IMR-90 (cell line): ENCODE measurements around the gene PSORS1C2. TPM values are rescaled to one million over a fixed set of nuclear protein-coding genes. Genes with fewer than 3 reads are reported as not detected.

Experiments
- ATAC-seq: fragments of 200-7000 bp; cut with Tn5 transposase; 2 replicates; pipeline ENCODE4 v1.9.1; 2020; ENCODE audit warnings: low read depth, mild to moderate bottlenecking, moderate library complexity
- BruUV-seq: library from RNA; stranded (reverse); fragments of 400-500 nt; replicated peaks from 2 replicates; lab custom pipeline; 2021; lab: Mats Ljungman, UMichigan
- CTCF ChIA-PET: fragments of 300-600 bp; formaldehyde crosslinking; extraction: SDS; loops from one replicate; lab custom pipeline; 2021; ENCODE audit warnings: antibody characterized with exemption; lab: Yijun Ruan, JAX
- POLR2A ChIA-PET: fragments of 300-600 bp; sonication (Branson Sonifier 250); formaldehyde crosslinking; loops from one replicate; lab custom pipeline; 2022; ENCODE audit warnings: antibody characterized with exemption; ENCODE audit not compliant: unreplicated experiment; lab: Charles Lee
- DNase-seq: peaks from one replicate; pipeline ENCODE4 v3.0.0; 2013
- H2AFZ ChIP-seq: replicated peaks from 2 replicates; pipeline ENCODE3; 2013; ENCODE audit warnings: low read length, mild to moderate bottlenecking; ENCODE audit not compliant: poor library complexity
- H2AK5ac ChIP-seq: 2 replicates; pipeline ENCODE4 v1.6.1; 2013; ENCODE audit warnings: low read depth, low read length, inconsistent platforms
- H2AK9ac ChIP-seq: replicated peaks from 2 replicates; pipeline ENCODE3; 2013; ENCODE audit warnings: mild to moderate bottlenecking, low read depth, low read length, moderate library complexity; ENCODE audit not compliant: poor library complexity
- H2BK120ac ChIP-seq: 2 replicates; pipeline ENCODE4 v1.6.1; 2013; ENCODE audit warnings: low read depth, low read length, inconsistent platforms
- H2BK15ac ChIP-seq: 3 replicates; pipeline ENCODE4 v1.6.1; 2013; ENCODE audit warnings: low read depth, low read length, inconsistent platforms
- H2BK20ac ChIP-seq: 2 replicates; pipeline ENCODE4 v1.6.1; 2013; ENCODE audit warnings: low read depth, mild to moderate bottlenecking, inconsistent platforms, low read length, moderate library complexity
- H2BK5ac ChIP-seq: 2 replicates; pipeline ENCODE4 v1.6.1; 2013; ENCODE audit warnings: mild to moderate bottlenecking, low read depth, low read length, inconsistent platforms; ENCODE audit not compliant: poor library complexity, severe bottlenecking
- H3K14ac ChIP-seq: replicated peaks from 2 replicates; pipeline ENCODE4 v1.6.1; 2013; ENCODE audit warnings: low read depth, low read length, inconsistent platforms
- H3K18ac ChIP-seq: 2 replicates; pipeline ENCODE4 v1.6.1; 2013; ENCODE audit warnings: low read depth, low read length, control low read depth
- H3K23ac ChIP-seq: 2 replicates; pipeline ENCODE4 v1.6.1; 2013; ENCODE audit warnings: low read depth, low read length, inconsistent platforms
- H3K27ac ChIP-seq: 2 replicates; pipeline ENCODE4 v1.5.1; 2013; ENCODE audit warnings: mild to moderate bottlenecking, control low read depth, low read length; ENCODE audit not compliant: insufficient read depth
- H3K27me3 ChIP-seq: 2 replicates; pipeline ENCODE4 v1.6.1; 2013; ENCODE audit warnings: low read length; ENCODE audit not compliant: control insufficient read depth, insufficient read depth
- H3K36me3 ChIP-seq: 2 replicates; pipeline ENCODE4 v1.6.1; 2013; ENCODE audit warnings: low read length, mixed read lengths; ENCODE audit not compliant: control insufficient read depth, insufficient read depth
- H3K4ac ChIP-seq: 2 replicates; pipeline ENCODE4 v1.6.1; 2013; ENCODE audit warnings: low read depth, low read length, inconsistent platforms
- H3K4me1 ChIP-seq: 2 replicates; pipeline ENCODE4 v1.6.1; 2013; ENCODE audit warnings: low read length, mixed read lengths; ENCODE audit not compliant: control insufficient read depth, insufficient read depth
- H3K4me2 ChIP-seq: 2 replicates; pipeline ENCODE4 v1.6.1; 2013; ENCODE audit warnings: low read depth, mild to moderate bottlenecking, control low read depth, low read length, moderate library complexity
- H3K4me3 ChIP-seq: 2 replicates; pipeline ENCODE4 v1.5.1; 2013; ENCODE audit warnings: low read depth, mild to moderate bottlenecking, control low read depth, low read length, moderate library complexity; ENCODE audit not compliant: insufficient read depth
- H3K56ac ChIP-seq: 2 replicates; pipeline ENCODE4 v1.6.1; 2013; ENCODE audit warnings: low read length, inconsistent platforms; ENCODE audit not compliant: insufficient read depth; ENCODE audit errors: extremely low read depth
- H3K79me1 ChIP-seq, 2 experiments: 2 replicates each; pipeline ENCODE4 v1.6.1; 2013; ENCODE audit warnings: low read length in 2 of 2, inconsistent platforms in 1 of 2, low read depth in 1 of 2
- H3K9ac ChIP-seq: 2 replicates; pipeline ENCODE4 v1.6.1; 2013; ENCODE audit warnings: low read depth, low read length, control low read depth
- H3K9me1 ChIP-seq: 2 replicates; pipeline ENCODE4 v1.6.1; 2013; ENCODE audit warnings: low read length, inconsistent platforms; ENCODE audit not compliant: insufficient read depth
- H3K9me3 ChIP-seq: 2 replicates; pipeline ENCODE4 v1.6.1; 2013; ENCODE audit warnings: low read length; ENCODE audit not compliant: control insufficient read depth, insufficient read depth
- H4K20me1 ChIP-seq: 2 replicates; pipeline ENCODE4 v1.6.1; 2013; ENCODE audit warnings: low read length, inconsistent platforms; ENCODE audit not compliant: insufficient read depth
- H4K5ac ChIP-seq: 2 replicates; pipeline ENCODE4 v1.6.1; 2013; ENCODE audit warnings: mild to moderate bottlenecking, low read depth, low read length, control low read depth
- H4K8ac ChIP-seq, 2 experiments: 2 replicates each; pipeline ENCODE4 v1.6.1; 2013; ENCODE audit warnings: low read depth in 2 of 2, low read length in 2 of 2, control low read depth in 1 of 2, inconsistent platforms in 1 of 2
- H4K91ac ChIP-seq: 2 replicates; pipeline ENCODE4 v1.6.1; 2013; ENCODE audit warnings: low read depth, low read length, inconsistent platforms; ENCODE audit not compliant: insufficient read depth
- BHLHE40 ChIP-seq: fragments of 150-350 bp; IDR thresholded peaks from 2 replicates; pipeline ENCODE4 v1.6.1; 2016; ENCODE audit warnings: mild to moderate bottlenecking, low read depth, low read length
- MAFK ChIP-seq: IDR thresholded peaks from 2 replicates; pipeline ENCODE4 v1.6.1; 2012; ENCODE audit warnings: low read depth, low read length, improper control_type of control experiment
- POLR2A ChIP-seq: IDR thresholded peaks from 2 replicates; pipeline ENCODE4 v1.6.1; 2012; ENCODE audit warnings: mild to moderate bottlenecking, low read depth, low read length
- RAD21 ChIP-seq: IDR thresholded peaks from 2 replicates; pipeline ENCODE4 v1.6.1; 2012; ENCODE audit warnings: low read length, improper control_type of control experiment
- WGBS, 2 experiments: methylation state at CpG; one replicate each; pipeline versions ENCODE4 v1.1.5 to v1.1.7; 2013; ENCODE audit warnings: missing lambda C conversion rate in 2 of 2; ENCODE audit not compliant: insufficient read length in 1 of 2; ENCODE audit errors: extremely low coverage in 2 of 2; 5-methylcytosine and 5-hydroxymethylcytosine counted together
- dilution Hi-C: fragments of 300-500 bp; cut with HindIII; formaldehyde crosslinking; loops from one replicate; pipeline ENCODE4 v1.14.3; 2018; ENCODE audit warnings: low sequenced_read_pairs; ENCODE audit not compliant: unreplicated experiment
- in situ Hi-C: fragments of 300-500 bp; cut with MboI; formaldehyde crosslinking; loops from 3 replicates; pipeline ENCODE4 v1.14.3; 2019; ENCODE audit warnings: low sequenced_read_pairs, inconsistent platforms, mixed read lengths
- intact Hi-C: fragments of 100-400 bp; cut with micrococcal nuclease; formaldehyde crosslinking; loops from 2 replicates; pipeline ENCODE4 v1.10.0; 2022
- polyA plus RNA-seq, 3 experiments: library from polyadenylated mRNA; depleted of rRNA; stranded (reverse); fragments of >200 nt; gene quantifications; 2 replicates each; pipeline ENCODE4 v1.2.3, GENCODE V29; 2012; ENCODE audit warnings: low replicate concordance in 1 of 3
- total RNA-seq: library from RNA; depleted of rRNA; stranded (reverse); fragments of >200 nt; gene quantifications from 2 replicates; pipeline ENCODE4 v1.2.3, GENCODE V29; 2012
- TF ChIP-seq, protein P1 (sequence below): conservative IDR thresholded peaks from 2 replicates; pipeline ENCODE4 v1.5.1; 2012; ENCODE audit warnings: mild to moderate bottlenecking, low read depth, low read length, improper control_type of control experiment
- TF ChIP-seq, protein P2 (sequence below): fragments of 150-350 bp; IDR thresholded peaks from 2 replicates; pipeline ENCODE4 v1.6.1; 2017; ENCODE audit warnings: mild to moderate bottlenecking, antibody characterized with exemption, low read length, low read depth

Gene PSORS1C2
- total and polyA plus RNA-seq, 2 of the 4 experiments (the other 2 are of a cell fraction) = not detected

DNA sequence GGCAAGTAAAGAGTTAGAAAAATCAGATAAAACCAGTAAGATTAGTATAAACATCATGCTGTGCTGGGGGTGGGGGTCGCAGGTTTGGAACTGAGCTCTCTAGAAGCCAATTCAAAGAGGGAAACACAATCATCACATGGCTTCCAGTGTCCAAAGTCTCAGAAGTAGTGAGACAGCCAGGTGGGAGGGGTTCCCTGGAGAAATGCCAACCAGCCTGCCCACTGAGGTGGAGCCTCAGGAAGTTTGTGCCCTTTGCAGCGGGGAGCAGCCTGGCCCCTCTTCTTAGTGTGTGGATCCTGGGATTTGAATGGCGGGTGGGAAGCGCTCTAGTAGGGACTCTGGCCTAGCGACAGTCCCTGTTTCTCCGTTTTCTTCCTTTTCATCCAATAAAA, 47.9 kb downstream of the PSORS1C2 start:
- no TSS peak for BruUV-seq
- no peak for DNase-seq
- Histone ChIP-seq H3K56ac (no peak overlapping the region), H3K4ac (no peak overlapping the region), H4K5ac (no peak overlapping the region), H4K20me1 (0 out of 2 replicates have a peak, but pooled peaks cover 3% of the 10 kb centered on the region), H3K18ac (no peak overlapping the region), H4K8ac (no peak overlapping the region), H3K79me1 (no peaks in the 10 kb centered on the region), H2AK9ac (no peak overlapping the region), H3K36me3 (no peaks in the 10 kb centered on the region), H3K27ac (no peak overlapping the region), H2BK15ac (no peak overlapping the region), H3K4me1 (peaks cover 5% of the 10 kb centered on the region), H3K4me3 (no peak overlapping the region), H3K23ac (no peak overlapping the region), H4K91ac (no peak overlapping the region), H3K9ac (no peak overlapping the region), H3K9me1 (no peaks in the 10 kb centered on the region), H3K14ac (no peak overlapping the region), H3K27me3 (no peaks in the 10 kb centered on the region; the same call in none of the 2 replicates), H3K4me2 (no peak overlapping the region), H2AFZ (no peak overlapping the region), H2BK5ac (no peak overlapping the region), H3K9me3 (peaks cover 2% of the 10 kb centered on the region; the same call in 1 of the 2 replicates), H2AK5ac (no peak overlapping the region), H2BK20ac (no peak overlapping the region), H2BK120ac (no peak overlapping the region)
- intact Hi-C loops = no loop called here
- ChIA-PET POLR2A (no interaction called here), CTCF (no interaction called here)
- TF ChIP-seq RAD21 (no peak), BHLHE40 (no peak), MAFK (no peak), POLR2A (no peak)
- TF ChIP-seq, protein P1, sequence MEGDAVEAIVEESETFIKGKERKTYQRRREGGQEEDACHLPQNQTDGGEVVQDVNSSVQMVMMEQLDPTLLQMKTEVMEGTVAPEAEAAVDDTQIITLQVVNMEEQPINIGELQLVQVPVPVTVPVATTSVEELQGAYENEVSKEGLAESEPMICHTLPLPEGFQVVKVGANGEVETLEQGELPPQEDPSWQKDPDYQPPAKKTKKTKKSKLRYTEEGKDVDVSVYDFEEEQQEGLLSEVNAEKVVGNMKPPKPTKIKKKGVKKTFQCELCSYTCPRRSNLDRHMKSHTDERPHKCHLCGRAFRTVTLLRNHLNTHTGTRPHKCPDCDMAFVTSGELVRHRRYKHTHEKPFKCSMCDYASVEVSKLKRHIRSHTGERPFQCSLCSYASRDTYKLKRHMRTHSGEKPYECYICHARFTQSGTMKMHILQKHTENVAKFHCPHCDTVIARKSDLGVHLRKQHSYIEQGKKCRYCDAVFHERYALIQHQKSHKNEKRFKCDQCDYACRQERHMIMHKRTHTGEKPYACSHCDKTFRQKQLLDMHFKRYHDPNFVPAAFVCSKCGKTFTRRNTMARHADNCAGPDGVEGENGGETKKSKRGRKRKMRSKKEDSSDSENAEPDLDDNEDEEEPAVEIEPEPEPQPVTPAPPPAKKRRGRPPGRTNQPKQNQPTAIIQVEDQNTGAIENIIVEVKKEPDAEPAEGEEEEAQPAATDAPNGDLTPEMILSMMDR = no peak
- TF ChIP-seq, protein P2, sequence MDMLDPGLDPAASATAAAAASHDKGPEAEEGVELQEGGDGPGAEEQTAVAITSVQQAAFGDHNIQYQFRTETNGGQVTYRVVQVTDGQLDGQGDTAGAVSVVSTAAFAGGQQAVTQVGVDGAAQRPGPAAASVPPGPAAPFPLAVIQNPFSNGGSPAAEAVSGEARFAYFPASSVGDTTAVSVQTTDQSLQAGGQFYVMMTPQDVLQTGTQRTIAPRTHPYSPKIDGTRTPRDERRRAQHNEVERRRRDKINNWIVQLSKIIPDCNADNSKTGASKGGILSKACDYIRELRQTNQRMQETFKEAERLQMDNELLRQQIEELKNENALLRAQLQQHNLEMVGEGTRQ = no peak
- dilution Hi-C loops = no loop called here
- in situ Hi-C loops = loop anchor here (25.0 kb wide), 1 partner anchor 604 kb away; the partner anchor contains the start of gene HLA-E
- WGBS, 2 experiments = 67% methylated on average over 1 of the region's 6 CpGs; no CpG with 5 or more reads in 1 of the 2 experiments
- ATAC-seq = no peak
